ENCODE data around the gene ATP13A1. TPM values are rescaled to one million over a fixed set of nuclear protein-coding genes. Genes with fewer than 3 reads are reported as not detected.

ATP13A1 gene
- 22.1 to 34.8 TPM (median 29.7 TPM) in 5 replicates for total RNA-seq (2022; extraction: Qiagen RNA extraction)

DNA sequence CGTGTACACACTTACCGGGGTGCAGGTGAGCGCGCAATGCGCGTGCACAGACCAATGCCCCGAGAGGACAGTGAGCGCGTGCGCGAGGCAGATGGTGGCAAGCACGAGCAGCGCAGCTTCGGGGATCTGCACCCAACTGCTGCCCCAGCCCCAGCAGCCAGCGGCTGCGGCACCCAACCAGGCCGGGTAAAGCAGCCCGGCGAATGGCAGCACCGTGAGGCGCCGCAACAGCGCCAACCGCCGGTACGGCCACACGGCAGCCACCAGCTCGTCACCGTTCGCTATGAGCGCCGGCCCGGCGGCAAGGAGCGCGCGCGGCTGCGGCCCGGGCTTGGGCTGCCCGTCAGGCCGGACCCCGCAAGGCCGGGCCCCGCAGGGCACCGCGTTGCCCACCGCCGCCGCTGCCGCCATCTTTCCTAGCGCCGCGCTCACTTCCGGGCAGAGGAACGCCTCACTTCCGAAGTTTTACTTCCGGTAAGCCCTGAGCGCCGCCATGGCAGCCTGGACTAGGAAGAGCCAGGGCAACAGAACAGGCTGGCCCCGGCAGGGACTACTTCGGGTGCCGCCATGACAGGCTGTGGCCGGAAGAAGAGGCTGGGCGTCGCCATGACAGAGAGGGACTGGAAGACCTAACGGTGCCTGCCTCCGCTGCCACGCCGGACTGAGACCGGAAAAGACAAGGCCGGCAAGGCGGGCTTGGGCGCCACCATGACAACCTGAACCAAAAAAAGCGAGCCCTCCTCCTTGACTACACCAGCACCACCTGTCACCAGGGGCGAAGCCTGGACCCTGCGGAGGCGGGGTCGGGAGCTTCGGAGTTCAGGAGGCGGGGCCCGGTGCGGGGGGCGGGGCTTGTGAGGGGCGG is at the start of gene ATP13A1:
ATP13A1 (minus strand) TSS at position 421 of the 865 bp plus-strand sequence; CDS start at position 411, 10 bp downstream.

DNA sequence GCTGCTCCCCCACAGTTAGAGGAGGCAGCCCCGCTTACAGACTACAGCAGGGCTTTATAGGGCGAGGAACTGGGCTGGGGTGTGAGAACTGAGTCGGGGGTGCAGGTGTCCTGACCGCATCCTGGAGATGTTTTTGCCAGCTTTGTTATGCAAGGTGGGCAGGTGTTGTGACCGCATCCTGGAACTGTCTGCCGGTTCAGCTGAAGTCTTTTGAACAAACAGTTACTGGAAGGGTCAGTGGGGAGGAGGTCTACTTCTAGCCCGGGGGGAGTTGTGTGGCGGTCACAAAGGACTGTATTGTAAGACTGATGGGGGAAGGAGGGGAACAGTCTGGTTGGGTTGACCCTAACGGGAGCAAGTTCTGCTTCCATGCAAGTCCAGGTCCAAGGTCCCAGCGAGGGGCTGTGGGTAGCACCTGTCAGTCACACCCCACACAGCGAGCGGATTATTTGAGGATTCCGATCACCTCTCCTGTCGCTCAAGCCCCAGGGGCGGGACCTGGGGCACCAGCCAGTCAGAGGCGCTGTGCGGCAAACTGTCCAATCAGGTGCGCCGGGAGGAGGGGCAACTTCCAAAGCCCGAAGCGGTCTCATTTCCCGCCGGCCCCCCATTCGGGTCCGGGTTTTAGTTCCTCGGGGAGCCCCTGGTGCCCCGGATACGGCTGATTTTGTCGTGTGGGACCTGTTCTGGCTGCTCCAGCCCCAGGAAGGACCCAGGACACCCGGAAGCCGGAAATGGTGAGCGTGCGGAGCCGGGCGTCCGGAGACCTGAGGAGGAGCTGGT is 4.9 kb upstream of the ATP13A1 start, which contains the start of gene ZNF101:
ZNF101 (plus strand) TSS at position 610 of the 783 bp plus-strand sequence; CDS start at position 735, 125 bp downstream.

DNA sequence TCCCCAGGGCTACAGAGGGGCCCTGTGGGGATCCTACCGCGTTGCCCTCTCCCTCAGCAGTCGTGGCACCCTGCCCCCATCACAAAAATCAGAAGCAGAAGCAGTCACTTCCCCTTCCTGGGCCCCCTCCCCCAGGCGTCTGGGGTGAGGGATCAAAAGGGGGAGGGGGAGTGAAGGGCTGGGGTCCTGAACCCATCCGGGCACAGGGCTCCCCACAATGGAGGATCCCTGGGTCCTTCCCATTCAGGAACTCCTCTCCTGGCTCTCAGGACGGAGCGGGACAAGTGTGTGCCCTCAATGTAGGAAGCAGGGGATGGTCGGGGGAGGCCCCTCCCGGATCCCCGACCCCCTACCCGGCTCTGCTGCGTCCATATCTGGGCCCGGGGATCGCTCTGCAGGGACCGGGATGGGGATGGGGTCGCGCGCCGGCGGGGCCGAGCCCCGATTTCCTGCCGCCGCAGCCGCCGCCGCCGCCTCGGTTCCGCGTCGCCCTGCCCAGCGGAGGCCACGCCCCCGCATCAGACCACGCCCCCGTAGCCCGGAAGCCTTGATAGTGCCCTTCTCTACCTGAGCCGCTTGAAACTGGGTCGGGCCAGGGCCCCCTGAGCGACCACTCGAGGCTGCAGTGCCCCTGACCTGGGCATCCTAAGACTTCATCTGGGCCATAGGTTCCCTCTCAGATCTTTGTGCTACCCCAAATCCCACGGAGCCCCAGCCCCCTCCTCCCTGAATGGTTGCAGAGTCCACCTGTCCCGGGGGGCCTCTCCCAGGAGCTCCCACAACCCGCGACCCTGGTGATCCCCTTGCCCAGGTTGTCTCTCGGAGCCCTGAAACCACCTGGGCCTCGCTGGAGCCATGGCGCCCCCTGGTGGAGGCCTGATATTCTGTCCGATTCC is 20.1 kb downstream of the ATP13A1 start, which contains the start of gene GMIP:
GMIP (minus strand) TSS at position 500 of the 896 bp plus-strand sequence; CDS start at position 372, 128 bp downstream.

GRCh38 chr19:19627621-19628500 is 35.6 kb downstream of the ATP13A1 start, which contains the start of gene LPAR2:
Gene LPAR2 (minus strand): TSS chr19:19628220. CDS start chr19:19627275, 945 bp downstream.

GRCh38 chr19:19618219-19619051 is 45.0 kb downstream of the ATP13A1 start, which contains the start of gene PBX4:
Gene PBX4 (minus strand): TSS chr19:19618687. CDS start chr19:19618629, 58 bp downstream.

Other genes starting within 250 kb of the ATP13A1 start
- gene TSSK6, start 148.1 kb downstream of the ATP13A1 start, total RNA-seq (2022; extraction: Qiagen RNA extraction), result 0.66 to 2.2 TPM (median 1.9 TPM) in 5 replicates
- 153 to 191 TPM (median 160 TPM) in 5 replicates for gene NDUFA13, start 147.5 kb downstream of the ATP13A1 start, total RNA-seq (2022; extraction: Qiagen RNA extraction)
- 2.2 to 5.0 TPM (median 3.5 TPM) in 5 replicates for gene YJEFN3, start 134.8 kb downstream of the ATP13A1 start, total RNA-seq (2022; extraction: Qiagen RNA extraction)
- gene CILP2, start 125.4 kb downstream of the ATP13A1 start, total RNA-seq (2022; extraction: Qiagen RNA extraction), result 0.13 to 0.24 TPM (median 0.15 TPM) in 5 replicates
- 1.3 to 2.2 TPM (median 1.7 TPM) in 5 replicates for gene PBX4, start 45.0 kb downstream of the ATP13A1 start, total RNA-seq (2022; extraction: Qiagen RNA extraction)
- 3.1 to 5.2 TPM (median 4.6 TPM) in 5 replicates for gene LPAR2, start 35.5 kb downstream of the ATP13A1 start, total RNA-seq (2022; extraction: Qiagen RNA extraction)
- gene GMIP, start 20.0 kb downstream of the ATP13A1 start, total RNA-seq (2022; extraction: Qiagen RNA extraction), result 4.2 to 6.3 TPM (median 5.4 TPM) in 5 replicates
- gene ZNF101, start 5.2 kb upstream of the ATP13A1 start, total RNA-seq (2022; extraction: Qiagen RNA extraction), result 3.4 to 4.2 TPM (median 3.9 TPM) in 5 replicates
- 1.8 to 2.1 TPM (median 1.8 TPM) in 5 replicates for gene ZNF14, start 69.4 kb upstream of the ATP13A1 start, total RNA-seq (2022; extraction: Qiagen RNA extraction)
- gene ZNF506, start 158.1 kb upstream of the ATP13A1 start, total RNA-seq (2022; extraction: Qiagen RNA extraction), result 0.08 to 0.39 TPM (median 0.09 TPM) in 5 replicates
- gene ZNF253, start 202.2 kb upstream of the ATP13A1 start, total RNA-seq (2022; extraction: Qiagen RNA extraction), result not detected in 5 replicates
- not detected in 5 replicates for gene ZNF93, start 237.3 kb upstream of the ATP13A1 start, total RNA-seq (2022; extraction: Qiagen RNA extraction)